Astrocyte (in vitro differentiated cells and primary cell): ENCODE data around the gene RPL7L1.

Experiments used
- CTCF ChIP-seq: IDR thresholded peaks from 2 replicates; pipeline ENCODE4 v1.5.1; 2011; ENCODE audit warnings: low read depth, mild to moderate bottlenecking, inconsistent platforms, low read length, moderate library complexity; ENCODE audit not compliant: insufficient read depth
- EZH2 ChIP-seq: IDR thresholded peaks from 2 replicates; pipeline ENCODE4 v1.6.1; 2012; ENCODE audit warnings: mild to moderate bottlenecking, low read length, inconsistent platforms; ENCODE audit not compliant: insufficient read depth

GRCh38 chr6:42870145-42870936 is 9.1 kb upstream of the RPL7L1 start:
- TF ChIP-seq CTCF, result no peak
- no peak for TF ChIP-seq EZH2
